HG02588 (cell line): ENCODE results near the gene SKAP2.

Experiments
- ATAC-seq: cut with Tn5 transposase; IDR thresholded peaks from one replicate; pipeline ENCODE4 v1.9.1; 2021; ENCODE audit warnings: mild to moderate bottlenecking, moderate library complexity; ENCODE audit not compliant: unreplicated experiment

Gene SKAP2

GRCh38 chr7:26668821-26669220 is 195.6 kb downstream of the SKAP2 start:
- ATAC-seq = no peak

- no peak for ATAC-seq
Measured at GRCh38 chr7:26667514-26668133, 196.8 kb downstream of the SKAP2 start.

- ATAC-seq = no peak
Measured at GRCh38 chr7:26664735-26665416, 199.5 kb downstream of the SKAP2 start.

GRCh38 chr7:26664274-26664673 is 200.1 kb downstream of the SKAP2 start:
- no peak for ATAC-seq

- no peak for ATAC-seq
Measured at GRCh38 chr7:26663874-26664273, 200.5 kb downstream of the SKAP2 start.

GRCh38 chr7:26662646-26663045 is 201.7 kb downstream of the SKAP2 start:
- no peak for ATAC-seq

GRCh38 chr7:26659121-26659520 is 205.3 kb downstream of the SKAP2 start:
- ATAC-seq = no peak

- ATAC-seq = no peak
Measured at GRCh38 chr7:26658389-26659084, 205.9 kb downstream of the SKAP2 start.

GRCh38 chr7:26657686-26658388 is 206.6 kb downstream of the SKAP2 start:
- ATAC-seq = no peak

- no peak for ATAC-seq
Measured at GRCh38 chr7:26657206-26657641, 207.2 kb downstream of the SKAP2 start.

GRCh38 chr7:26656735-26657134 is 207.7 kb downstream of the SKAP2 start:
- ATAC-seq = no peak

GRCh38 chr7:26655781-26656180 is 208.6 kb downstream of the SKAP2 start:
- ATAC-seq = no peak

GRCh38 chr7:26653430-26654399 is 210.7 kb downstream of the SKAP2 start:
- no peak for ATAC-seq

GRCh38 chr7:26652401-26653100 is 211.8 kb downstream of the SKAP2 start:
- ATAC-seq = no peak

- ATAC-seq = no peak
Measured at GRCh38 chr7:26650103-26650502, 214.3 kb downstream of the SKAP2 start.

GRCh38 chr7:26649388-26649787 is 215.0 kb downstream of the SKAP2 start:
- ATAC-seq = no peak

GRCh38 chr7:26648554-26648953 is 215.8 kb downstream of the SKAP2 start:
- no peak for ATAC-seq

- no peak for ATAC-seq
Measured at GRCh38 chr7:26646336-26647048, 217.9 kb downstream of the SKAP2 start.

GRCh38 chr7:26645121-26645520 is 219.3 kb downstream of the SKAP2 start:
- no peak for ATAC-seq
